ENCODE results near the gene C2CD2. TPM values are rescaled to one million over a fixed set of nuclear protein-coding genes. Genes with fewer than 3 reads are reported as not detected.

The C2CD2 gene
- polyA plus RNA-seq, 1 of the 3 experiments (the other 2 are of a cell fraction): 9.7 TPM

- no peak for TF ChIP-seq REST (IDR thresholded peaks at IDR 0.05; ENCODE audit: low read depth, low read length)
- TF ChIP-seq FOXM1 (IDR thresholded peaks at IDR 0.05; ENCODE audit: low read depth): no peak
- no peak for TF ChIP-seq EZH2phosphoT487 (IDR thresholded peaks at IDR 0.05; ENCODE audit: borderline replicate concordance, low read depth)
- no peak for TF ChIP-seq NFIC (IDR thresholded peaks at IDR 0.05; ENCODE audit: borderline replicate concordance)
- no peak for TF ChIP-seq USF2 (IDR thresholded peaks at IDR 0.05; ENCODE audit: borderline replicate concordance, low read depth, low read length)
- Histone ChIP-seq H3K4me2 (no peak overlapping the region), H3K79me2 (ENCODE audit: insufficient read depth) (peaks cover 6% of the 10 kb centered on the region; the same call in 1 of the 2 replicates), H3K36me3 (replicated peaks in 1 of 2; ENCODE audit: control insufficient read depth in 1 of 2, insufficient read depth in 2 of 2, low read length in 1 of 2) (no peaks in the 10 kb centered on the region), H3K4me1 (ENCODE audit: control insufficient read depth in 1 of 2, insufficient read depth in 2 of 2, low read depth in 1 of 2, low read length in 1 of 2) (peaks cover 0 to 7% of the 10 kb centered on the region in 2 experiments; a peak in 2 of 4 replicates), H3F3A (replicated peaks; ENCODE audit: insufficient read depth) (no peaks in the 10 kb centered on the region), H2AFZ (ENCODE audit: low read depth) (no peak overlapping the region), H3K9ac (no peak overlapping the region), H3K27me3 (ENCODE audit: insufficient read depth) (no peaks in the 10 kb centered on the region), H3K9me2 (no peaks in the 10 kb centered on the region), H3K27ac (ENCODE audit: low read depth in 2 of 2, low read length in 1 of 2) (no peak overlapping the region), H3K9me3 (no peaks in the 10 kb centered on the region), H3K4me3 (ENCODE audit: low read depth in 2 of 2, low read length in 1 of 2) (no peak overlapping the region), H4K20me1 (ENCODE audit: insufficient read depth) (no peaks in the 10 kb centered on the region)
- ChIA-PET POLR2A (no interaction called here), CTCF (no interaction called here)
- 92% methylated on average over 3 of the region's 4 CpGs for WGBS (ENCODE audit: low lambda C conversion rate)
- no peak for DNase-seq
Observed at GRCh38 chr21:41925767-41926116, 28.1 kb downstream of the C2CD2 start.

- DNase-seq: no peak
- no peaks in the 10 kb centered on the region for H3K27me3 ChIP-seq (ENCODE audit: insufficient read depth)
- TF ChIP-seq NFIC (IDR thresholded peaks at IDR 0.05; ENCODE audit: borderline replicate concordance) (no peak), FOXJ3 (CRISPR knock-in tag; IDR thresholded peaks at IDR 0.05) (no peak), SMC3 (IDR thresholded peaks at IDR 0.05; ENCODE audit: low read depth, low read length) (no peak), REST (IDR thresholded peaks at IDR 0.05; ENCODE audit: low read depth, low read length) (no peak), TEAD4 (IDR thresholded peaks at IDR 0.05; ENCODE audit: borderline replicate concordance, insufficient read depth) (no peak), RAD21 (IDR thresholded peaks at IDR 0.05; ENCODE audit: low read length) (no peak)
- H3K36me3 ChIP-seq (replicated peaks in 1 of 2; ENCODE audit: control insufficient read depth in 1 of 2, insufficient read depth in 2 of 2, low read length in 1 of 2): no peaks in the 10 kb centered on the region
- H3K9ac ChIP-seq: no peak overlapping the region
- no peak overlapping the region for H3K27ac ChIP-seq (ENCODE audit: low read depth in 2 of 2, low read length in 1 of 2)
- WGBS (ENCODE audit: low lambda C conversion rate): 91% methylated on average over 6 of the region's 6 CpGs
- H3K4me3 ChIP-seq (ENCODE audit: low read depth in 2 of 2, low read length in 1 of 2): no peak overlapping the region
- no peaks in the 10 kb centered on the region for H4K20me1 ChIP-seq (ENCODE audit: insufficient read depth)
- H3F3A ChIP-seq (replicated peaks; ENCODE audit: insufficient read depth): no peaks in the 10 kb centered on the region
- no peaks in the 10 kb centered on the region for H3K9me2 ChIP-seq
- POLR2A ChIA-PET: no interaction called here
- H3K4me1 ChIP-seq (ENCODE audit: control insufficient read depth in 1 of 2, insufficient read depth in 2 of 2, low read depth in 1 of 2, low read length in 1 of 2): peaks cover 0 to 7% of the 10 kb centered on the region in 2 experiments; a peak in 2 of 4 replicates
- peaks cover 6% of the 10 kb centered on the region; the same call in 1 of the 2 replicates for H3K79me2 ChIP-seq (ENCODE audit: insufficient read depth)
- CTCF ChIA-PET: no interaction called here
- H3K9me3 ChIP-seq: no peaks in the 10 kb centered on the region
- no peak overlapping the region for H2AFZ ChIP-seq (ENCODE audit: low read depth)
- H3K4me2 ChIP-seq: no peak overlapping the region
Observed at GRCh38 chr21:41924368-41924754, 29.5 kb downstream of the C2CD2 start.
